HG03575 (cell line): ENCODE data around the gene CCR1.
A peak's percentile ranks its signal among the peaks of the same experiment; 100 is the strongest.
"Not testable (repeated sequence)": the region's sequence is repeated elsewhere in the genome, so short reads cannot be mapped to it uniquely, and the experiment has no call there.

ENCODE experiments used
- ATAC-seq: cut with Tn5 transposase; IDR thresholded peaks from one replicate; pipeline ENCODE4 v1.9.1; 2021; ENCODE audit not compliant: unreplicated experiment, insufficient number of reproducible peaks, low FRiP score; ENCODE audit errors: extremely low read depth

The CCR1 gene

DNA sequence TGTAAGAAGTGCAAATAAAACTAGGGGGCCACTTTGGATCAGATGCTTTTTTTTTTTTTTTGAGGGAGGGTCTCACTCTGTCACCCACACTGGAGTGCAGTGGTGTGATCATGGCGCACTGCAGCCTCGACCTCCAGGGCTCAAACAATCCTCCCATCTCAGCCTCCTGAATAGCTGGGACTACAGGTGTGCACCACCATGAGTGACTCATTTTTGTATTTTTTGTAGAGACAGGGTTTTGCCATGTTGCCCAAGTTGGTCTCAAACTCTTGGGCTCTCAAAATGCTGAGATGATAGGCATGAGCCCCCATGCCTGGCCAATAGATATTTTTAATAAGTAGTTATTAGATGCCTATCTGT, 20.8 kb downstream of the CCR1 start:
- ATAC-seq: no peak

DNA sequence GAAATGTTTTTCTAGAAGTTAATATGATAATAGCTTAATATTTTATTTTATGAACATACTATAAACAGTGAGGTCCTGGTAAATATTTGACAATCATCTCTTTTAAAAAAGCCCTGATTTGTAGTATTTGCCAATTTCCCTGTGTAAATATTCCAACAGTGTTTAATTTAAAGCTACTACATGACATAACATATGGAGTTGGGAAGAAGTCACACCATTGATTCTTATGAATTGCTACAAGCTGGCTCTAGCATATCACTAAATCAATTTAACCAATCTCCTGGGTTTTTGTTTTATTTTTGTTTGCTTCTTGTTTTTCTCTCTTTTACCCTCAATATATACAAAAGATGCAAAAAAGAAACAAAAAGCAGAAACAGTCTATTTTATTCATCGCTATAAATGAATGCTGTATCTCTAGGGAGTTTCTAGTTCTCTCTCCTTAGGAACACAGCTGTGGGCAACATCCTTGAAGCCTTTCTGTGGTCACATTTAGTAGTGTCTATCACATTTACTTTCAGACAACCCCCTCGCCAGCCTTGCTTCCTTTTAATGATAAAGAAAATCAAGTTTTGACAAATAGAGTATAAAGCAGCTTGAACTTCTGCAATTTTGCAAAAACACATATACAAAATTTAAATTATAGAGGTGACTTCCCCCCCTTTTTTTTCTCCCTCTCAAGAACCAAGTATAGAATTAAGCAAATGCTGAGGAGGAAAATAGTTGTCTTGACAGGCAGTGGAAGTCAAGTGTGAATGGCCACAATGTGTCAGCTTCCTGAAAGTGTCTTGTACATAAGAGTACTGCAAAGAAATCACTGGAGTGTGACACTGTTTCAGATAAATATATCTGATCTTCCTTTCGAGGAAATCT, 21.4 kb downstream of the CCR1 start:
- ATAC-seq: peak; percentile 53

DNA sequence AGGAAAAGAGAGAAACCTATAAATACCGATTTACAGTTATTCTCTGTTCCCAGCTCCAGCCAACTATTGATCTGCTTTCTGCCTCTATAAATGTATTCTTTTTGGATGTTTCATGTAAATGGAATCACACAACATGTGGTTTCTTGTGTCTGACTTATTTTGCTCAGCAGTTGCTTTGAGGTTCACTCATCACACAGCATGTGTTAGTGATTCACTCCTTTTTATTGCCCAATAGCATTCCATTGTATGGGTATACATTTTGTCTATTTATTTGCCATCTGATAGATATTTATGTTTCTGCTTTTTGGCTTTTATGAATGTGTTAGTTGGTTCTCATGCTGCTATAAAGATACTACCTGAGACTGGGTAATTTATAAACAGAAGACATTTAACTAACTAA, 23.6 kb downstream of the CCR1 start:
- no peak for ATAC-seq

DNA sequence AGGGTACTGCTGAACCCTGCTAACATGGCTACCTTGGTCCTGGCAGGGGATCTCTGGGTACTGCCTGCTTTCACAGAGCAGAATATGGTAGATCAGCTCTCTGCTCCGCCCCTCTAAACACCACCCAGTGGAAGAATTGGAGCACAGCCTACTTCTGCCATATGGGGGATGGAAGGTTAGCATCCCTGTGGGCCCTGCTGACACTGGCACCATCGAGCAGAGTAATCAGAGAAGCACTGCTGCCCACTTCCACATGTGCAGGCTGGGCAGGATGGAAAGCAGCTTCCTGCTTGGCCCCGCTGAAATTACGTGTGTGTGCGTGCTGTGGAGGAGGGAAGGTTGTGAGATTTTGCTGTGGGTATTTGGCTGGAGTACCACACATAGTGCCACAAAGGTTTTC, 24.8 kb downstream of the CCR1 start:
- ATAC-seq: no peak

GRCh38 chr3:46168583-46169345, 39.3 kb downstream of the CCR1 start:
- ATAC-seq: no peak

DNA sequence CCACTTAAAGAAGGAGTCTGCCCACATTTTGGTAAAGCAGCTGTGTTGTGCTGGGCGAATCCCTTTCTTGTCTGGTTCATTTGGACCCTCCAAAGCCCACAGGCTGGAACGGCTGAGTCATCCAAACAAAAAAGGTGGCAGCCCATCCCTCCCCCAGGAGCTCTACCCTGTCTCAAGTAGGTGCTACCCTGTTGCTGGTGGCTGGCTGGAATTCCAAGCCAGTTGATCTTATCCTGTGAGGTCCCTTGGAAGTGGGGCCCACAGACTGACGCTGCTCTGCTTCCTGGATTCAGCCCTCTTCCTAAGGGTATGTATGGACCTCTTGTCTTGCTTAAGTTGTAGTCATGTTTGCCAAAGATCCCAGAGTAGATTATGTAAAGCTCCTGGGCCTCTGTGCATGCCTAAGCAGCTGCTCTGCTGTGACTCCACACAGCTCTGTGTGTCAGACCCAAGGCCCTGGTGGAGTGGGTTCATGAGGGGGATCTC, 44.5 kb downstream of the CCR1 start:
- no peak for ATAC-seq

DNA sequence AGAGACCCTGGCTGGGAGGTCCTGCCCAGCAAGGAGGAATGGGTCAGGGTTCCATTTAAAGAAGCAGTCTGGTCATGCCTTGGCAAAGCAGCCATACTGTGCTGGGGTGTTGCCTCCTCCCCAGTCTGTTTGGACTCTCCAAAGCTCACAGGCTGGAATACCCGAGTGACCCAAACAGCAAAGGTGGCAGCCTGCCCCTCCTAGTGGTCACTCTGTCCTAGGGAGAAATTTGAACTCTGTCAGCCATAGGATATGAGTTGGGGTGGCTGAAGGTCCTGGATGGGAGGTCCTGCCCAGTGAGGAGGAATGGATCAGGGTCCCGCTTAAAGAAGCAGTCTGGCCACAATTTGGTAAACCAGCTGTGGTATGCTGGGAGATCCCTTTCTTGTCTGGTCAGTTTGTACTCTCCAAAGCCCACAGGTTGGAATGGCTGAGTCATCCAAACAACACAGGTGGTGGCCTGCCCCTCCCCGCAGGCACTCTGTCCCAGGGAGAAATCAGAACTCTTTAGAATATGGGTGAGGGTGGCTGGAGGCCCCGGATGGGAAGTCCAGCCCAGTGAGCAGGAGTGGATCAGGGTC, 45.0 kb downstream of the CCR1 start:
- ATAC-seq: no peak

GRCh38 chr3:46157685-46158084, 50.4 kb downstream of the CCR1 start:
- ATAC-seq: not testable (repeated sequence)

DNA sequence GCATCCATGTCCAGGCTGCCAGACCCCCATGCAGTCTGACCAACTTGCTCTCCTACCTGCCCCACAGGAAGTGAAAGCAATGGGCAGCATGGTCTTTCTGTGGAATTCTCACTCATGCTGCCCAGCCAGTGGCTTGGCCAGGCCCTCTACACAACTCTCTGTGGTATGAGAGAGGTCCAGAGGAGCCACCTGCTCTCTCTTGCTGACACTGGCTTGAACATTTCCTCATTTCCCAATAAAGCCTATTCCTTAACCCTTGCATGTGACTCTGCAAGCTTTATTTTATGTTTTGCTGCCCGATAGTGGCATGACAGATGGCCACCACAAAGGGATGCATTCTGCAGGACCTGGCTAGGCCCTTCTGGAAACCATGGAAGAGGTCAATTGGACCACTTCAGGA, 53.8 kb downstream of the CCR1 start:
- ATAC-seq: no peak
